Stimulated activated CD8-positive, alpha-beta memory T cell treated with anti-CD3 and anti-CD28 coated beads, Interleukin-15, amount 100 ng/mL, for 24 hours (primary cell): Measurements from ENCODE around the gene ADGRD1.
"Not testable (repeated sequence)": the region's sequence is repeated elsewhere in the genome, so short reads cannot be mapped to it uniquely, and the experiment has no call there.

Experiments
- DNase-seq: peaks from one replicate; pipeline ENCODE4 v3.0.0-alpha.2; 2020; ENCODE audit warnings: low read depth

ADGRD1 gene

DNA sequence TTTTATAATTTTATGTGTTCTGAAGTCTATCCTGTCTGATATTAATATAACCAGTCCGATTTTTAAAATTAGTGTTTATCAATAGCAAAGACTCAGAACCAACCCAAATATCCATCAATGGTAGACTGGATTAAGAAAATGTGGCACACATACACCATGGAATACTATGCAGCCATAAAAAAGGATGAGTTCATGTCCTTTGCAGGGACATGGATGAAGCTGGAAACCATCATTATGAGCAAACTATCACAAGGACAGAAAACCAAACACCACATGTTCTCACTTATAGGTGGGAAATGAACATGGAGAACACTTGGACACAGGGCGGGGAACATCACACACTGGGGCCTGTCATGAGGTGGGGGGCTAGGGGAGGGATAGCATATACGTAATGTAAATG is 16.2 kb upstream of the ADGRD1 start:
- not testable (repeated sequence) for DNase-seq

DNA sequence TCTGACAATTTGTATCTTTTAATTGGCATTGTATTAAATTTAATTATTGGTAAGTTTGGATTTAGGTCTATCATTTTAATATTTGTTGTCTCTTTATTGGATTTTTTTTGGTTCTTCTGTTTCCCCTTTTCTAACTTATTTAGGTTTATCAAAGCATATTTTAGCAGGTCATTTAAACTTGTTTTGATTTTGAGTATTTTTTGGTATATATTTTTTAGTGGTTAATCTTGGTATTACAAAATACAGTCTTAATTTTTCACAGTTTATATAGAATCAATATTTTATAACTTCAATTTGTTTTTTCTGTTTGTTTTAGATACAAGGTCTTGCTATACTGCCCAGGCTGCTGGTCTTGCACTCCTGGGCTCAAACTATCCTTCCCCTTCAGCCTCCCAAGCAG is 15.5 kb upstream of the ADGRD1 start:
- no peak for DNase-seq

DNA sequence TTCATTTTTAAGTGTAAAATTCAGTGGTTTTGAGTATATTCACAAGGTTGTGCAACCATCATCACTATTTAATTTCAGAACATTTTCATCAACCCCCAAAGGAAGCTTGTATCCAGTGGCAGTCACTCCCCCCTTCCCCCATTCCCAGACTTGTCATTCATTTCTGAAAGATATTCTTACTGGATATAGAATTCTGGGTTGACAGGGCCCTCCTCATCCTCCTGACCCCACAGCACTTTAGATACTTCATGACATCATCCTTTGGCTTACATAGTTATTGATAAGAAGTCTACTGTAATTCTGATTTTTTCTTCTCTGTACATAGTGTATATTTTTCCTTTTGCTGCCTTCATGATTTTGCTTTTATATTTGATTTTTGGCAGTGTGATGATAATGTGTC is 8.8 kb upstream of the ADGRD1 start:
- no peak for DNase-seq

DNA sequence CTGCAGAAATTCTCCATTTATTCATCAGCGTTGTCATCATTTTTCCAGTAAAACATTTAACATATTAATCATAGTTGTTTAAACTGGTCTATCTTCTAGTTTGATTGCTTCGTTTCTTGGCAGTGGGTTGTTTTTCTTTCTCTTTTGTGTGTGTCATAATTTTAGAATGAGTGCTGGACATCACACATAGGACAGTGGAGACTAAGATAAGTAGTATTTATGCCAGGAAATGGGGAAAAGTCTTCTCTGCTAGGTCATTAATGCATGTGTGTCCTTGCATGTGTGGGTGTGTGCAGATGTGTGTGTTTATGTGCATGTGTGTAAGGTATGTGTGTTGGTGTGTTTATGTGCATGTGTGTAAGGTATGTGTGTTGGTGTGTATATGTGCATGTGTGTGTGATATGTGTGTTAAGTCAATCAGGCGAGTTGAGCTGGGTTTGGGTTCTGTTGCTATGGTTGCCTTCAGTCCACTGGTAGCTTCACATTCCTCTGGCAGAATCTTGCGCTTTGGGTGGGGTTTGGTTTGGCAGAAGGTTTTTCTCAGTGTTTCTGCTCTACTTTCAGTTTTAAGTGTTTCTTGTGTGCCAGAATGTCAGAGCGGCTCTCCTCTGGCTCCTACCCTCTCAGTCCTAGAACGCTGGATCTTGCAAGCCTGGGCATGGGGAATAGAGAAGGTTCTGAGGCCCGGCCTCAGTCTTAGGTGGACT is 7.8 kb upstream of the ADGRD1 start:
- DNase-seq, result no peak

DNA sequence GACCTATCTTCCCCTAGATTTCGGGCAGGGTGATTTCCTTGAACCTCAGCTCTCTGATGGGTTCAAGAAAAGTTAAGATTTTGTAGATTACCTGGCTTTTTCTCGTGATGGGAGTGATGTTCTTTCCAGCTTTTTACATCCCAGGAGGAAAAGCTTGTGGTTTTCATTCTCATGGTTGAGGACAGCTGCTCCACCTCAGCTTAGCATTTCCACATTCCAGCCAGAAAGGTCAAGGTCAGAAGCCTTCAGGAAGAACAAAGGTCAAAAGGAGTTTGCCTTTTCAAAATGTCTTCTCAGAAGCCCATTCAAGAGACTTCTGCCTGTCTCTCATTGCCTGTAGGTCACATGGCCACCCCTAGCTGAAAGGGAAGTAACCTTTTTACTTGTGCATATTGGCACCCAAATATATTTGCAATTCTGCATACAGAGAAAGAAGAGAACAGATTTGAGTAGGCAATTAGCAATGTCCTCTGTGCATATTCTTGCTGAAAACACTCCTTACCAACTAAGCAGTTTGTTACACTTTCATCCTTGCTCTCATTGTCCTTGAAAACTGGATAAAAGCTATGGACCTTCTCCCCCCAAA is 6.6 kb upstream of the ADGRD1 start:
- DNase-seq, result no peak

DNA sequence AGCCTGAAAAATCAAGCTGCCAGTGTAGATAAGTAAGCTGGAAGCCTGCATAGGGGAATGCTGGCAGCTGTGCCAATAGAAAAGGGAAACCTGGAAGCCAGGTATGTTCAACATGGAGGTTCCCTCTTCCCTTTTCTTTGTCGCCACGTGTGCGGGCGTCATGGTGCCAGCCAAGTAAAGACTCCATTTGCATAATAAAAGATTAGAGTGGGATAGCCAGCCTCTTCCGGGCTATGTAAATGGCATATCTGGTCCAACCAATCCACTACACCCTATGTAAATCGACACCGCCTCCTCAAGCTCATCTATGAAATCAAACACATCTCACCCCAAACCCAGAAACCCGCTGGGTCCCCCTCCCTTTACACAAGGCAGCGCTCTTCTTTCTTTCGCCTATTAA is 5.6 kb upstream of the ADGRD1 start:
- no peak for DNase-seq

DNA sequence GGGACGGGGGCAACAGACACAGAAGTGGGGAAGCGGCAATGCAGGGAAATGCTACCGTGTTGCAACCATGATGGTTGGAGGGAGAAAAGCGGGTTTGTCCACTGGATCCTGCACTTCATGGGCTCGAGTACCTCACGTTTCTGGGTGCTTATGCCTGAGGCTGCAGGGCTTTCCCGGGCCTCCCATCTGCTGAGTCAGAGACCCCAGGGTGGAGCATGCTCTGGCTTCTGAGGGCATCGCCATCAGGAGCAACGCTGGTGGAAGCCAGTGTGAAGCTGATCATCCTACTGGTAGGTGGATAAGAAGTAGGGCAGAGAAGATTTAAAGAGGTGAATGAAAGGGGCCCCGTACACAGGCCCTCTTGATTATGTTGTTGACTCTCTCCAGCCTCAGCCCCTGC is 5.0 kb upstream of the ADGRD1 start:
- DNase-seq, result no peak

DNA sequence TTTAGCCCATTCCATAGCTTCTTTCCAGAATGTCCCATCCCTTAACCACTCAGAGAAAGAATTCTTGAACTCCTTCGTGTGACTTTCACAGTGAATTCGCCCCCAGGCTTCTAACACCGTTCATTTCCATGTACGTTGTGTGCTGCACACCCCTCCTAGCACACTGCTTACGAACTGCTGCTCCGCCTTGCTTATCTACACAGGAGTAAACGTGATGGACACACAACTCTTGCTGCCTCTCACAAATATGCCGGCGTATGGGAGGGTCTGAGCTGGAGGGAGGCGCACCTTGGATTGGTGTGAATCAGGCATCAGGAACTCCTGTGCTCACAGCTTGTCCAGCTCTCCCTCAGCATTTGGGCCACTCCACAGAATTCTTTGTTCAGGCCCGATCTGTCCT is 3.9 kb upstream of the ADGRD1 start:
- DNase-seq, result no peak

DNA sequence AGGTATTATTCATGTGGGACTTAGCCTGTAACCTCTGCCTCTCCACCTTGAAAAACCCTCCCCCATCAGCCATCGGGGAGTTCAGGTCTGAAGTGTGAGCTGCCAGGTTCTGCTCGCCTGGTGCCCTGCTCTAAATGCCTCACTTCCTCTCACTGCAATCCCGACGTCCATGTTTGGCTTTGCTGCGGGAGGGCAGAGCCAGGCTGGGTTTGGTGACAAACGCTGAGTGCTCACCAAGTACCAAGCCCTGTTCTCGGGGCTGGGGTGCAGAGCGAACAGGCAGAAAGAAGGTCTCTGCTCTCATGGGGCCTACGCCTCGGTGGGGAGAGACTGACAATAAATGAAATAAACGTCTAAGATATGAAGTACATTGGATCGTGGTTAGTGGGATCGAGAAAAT is 2.1 kb upstream of the ADGRD1 start:
- DNase-seq, result no peak

DNA sequence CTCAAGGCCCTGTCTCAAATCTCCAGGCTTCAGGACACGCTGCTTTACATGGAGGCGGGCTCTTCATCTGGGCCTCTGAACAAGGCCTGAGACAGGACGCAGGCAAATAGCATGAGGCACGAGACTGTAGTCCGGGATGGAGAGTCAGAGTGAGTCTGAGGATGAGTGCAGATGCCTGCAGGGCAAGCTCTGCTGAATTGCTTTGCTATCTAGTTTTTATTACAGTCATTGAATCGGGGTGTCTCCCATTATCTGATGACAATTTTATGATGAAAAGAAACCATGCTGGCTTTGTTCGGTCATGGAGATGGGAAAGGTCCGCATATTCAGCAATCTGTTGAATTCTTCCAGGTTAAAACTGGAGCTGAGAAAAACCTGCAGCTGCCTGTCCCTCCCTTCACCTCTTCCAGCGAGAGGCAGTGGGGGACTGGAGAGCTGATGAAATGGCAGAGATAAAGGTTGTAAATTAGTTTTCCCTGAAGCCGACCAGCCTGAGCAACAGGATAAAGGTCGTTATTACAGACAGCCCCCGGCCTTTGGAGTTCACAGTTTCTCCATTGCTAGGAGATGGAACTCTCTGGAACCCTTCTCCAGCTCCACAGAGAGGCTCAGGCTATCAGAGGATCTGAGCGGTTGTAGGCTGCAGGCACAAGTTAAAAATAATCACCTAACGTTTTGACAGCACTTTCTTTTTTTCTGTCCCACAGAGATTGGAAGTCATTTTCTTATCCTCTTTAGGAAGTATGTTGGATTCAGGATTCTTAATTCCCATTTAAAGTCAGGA is 1.3 kb upstream of the ADGRD1 start:
- DNase-seq, result no peak

DNA sequence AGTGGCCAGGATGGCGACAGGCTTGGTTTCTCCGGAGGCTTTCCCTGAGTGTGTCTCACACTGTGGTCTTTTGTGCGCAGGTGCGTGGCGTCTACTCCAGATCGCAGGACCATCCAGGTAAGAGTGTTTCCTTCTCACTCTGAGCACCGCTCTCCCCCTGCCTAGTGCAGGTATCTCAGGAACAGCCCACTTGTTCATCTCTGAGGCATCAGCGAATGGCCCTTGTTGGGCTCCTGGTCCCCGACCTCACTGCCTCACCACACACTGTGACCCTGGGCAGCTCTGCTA is 781 bp downstream of the ADGRD1 start:
- no peak for DNase-seq

DNA sequence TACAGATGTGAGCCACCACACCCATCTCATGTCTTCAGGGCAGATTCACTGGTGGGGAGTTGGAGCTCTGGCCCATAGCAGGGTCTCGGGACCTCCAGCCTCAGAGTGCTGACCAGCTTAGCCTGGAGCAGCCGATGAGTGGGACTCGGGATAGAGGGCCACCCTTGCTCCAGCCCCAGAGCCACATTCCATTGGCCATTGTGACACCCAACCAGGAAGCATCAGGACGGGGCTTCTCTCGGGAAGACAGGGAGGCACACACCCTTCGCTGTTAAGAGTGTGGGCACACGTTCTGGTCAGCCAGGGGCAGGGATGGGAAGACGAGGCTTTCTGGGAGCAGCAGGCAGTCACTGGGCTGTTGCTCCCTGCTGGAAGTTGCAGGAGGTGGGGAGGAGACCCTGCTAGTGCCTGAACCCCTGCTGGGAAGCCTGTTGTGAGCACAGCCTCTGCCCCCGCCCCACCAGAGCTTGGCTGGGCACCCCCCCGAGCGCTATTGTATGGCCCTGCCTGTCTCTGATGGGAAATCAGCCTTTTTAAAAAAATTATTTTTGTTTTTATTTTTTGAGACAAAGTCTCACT is 1.6 kb downstream of the ADGRD1 start:
- DNase-seq, result no peak

DNA sequence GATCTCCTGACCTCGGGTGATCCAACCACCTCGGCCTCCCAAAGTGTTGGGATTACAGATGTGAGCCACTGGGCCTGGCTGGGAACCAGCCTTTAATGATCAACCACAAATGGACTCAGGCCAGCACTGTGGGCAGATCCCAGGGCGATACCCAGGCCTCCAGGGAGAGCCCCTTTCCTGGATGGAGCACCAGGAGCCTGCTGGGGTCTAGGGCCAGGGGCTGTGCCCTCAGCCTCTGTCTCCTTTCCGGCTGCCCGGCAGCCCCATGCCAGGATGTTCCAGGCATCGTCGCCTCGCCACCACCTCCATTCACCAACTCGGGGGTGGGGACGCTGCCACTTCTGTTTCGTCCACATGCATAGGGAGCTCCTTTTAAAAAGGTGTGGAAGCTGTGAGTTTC is 2.3 kb downstream of the ADGRD1 start:
- no peak for DNase-seq

DNA sequence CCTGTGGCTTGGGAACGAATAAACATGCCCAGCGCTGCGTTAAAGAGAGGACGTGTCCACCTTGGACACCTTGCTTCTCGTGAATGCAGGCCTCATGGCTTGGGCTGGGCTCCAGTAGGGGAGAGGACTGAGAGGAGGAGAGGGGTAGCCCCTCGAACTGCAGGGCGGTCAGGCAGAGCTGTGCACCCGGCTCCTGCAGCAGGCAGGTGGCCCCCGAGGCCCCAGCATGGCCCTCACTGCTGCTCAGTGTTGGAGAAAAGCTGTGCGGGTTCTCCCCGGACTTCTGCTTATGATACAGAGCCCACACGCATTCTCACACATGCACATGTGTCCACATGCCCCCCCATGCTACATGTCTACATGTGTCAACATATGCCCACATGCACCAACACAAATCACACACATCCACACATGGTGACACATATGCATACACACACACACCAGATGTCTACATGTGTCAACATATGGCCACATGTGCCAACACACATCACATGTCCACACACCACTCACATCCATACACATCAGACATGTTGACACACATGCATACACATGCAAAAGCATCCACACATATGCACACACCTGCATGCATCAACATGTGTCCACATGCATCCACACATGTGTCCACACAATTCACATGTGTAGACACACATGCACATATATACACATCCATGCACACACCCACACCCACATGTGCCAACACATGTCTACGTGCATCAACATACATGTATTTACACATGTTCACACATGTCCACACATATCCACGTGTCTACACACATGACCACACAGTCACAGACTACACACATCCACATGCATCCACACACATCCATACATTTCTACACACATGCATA is 3.0 kb downstream of the ADGRD1 start:
- no peak for DNase-seq

DNA sequence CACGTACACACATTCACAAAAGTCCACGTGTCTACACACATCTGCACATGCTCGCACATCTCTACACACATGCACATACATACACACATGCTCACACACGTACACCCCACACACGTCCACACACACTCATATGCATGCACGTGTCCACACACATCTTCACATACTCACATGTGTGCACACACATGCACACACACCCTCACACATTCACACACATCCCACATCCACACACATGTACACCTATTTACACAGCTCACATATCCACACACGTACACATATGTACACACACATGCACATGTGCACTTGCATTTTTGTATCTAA is 3.6 kb downstream of the ADGRD1 start:
- no peak for DNase-seq

DNA sequence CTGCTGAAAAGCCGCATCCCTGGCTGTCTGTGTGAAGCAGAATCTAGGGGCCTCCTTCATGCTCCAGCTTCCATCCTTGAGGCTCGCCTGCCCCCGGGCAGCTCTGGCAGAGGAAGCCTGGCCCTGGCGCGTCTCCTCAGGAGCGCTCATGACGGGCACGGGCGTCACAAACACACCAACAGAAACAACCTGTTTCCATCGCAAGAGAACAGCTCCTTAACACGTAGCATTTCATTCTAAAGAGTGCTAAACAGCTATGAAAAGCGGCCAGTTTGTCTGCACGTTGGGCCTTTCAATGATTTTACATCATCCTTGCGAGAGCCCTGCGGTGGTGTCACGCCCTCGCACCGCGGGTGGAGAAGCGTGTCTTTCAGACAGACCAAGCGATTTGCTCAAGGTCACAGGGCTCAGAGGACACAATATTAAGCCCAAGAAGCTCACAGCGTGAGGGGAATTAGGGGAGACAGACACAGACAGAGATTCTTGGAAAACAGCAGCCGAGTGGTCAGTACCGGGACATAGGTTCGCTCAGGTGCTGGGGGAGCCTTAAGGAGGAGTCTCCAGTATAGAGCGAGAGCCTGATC is 4.9 kb downstream of the ADGRD1 start:
- DNase-seq, result no peak

DNA sequence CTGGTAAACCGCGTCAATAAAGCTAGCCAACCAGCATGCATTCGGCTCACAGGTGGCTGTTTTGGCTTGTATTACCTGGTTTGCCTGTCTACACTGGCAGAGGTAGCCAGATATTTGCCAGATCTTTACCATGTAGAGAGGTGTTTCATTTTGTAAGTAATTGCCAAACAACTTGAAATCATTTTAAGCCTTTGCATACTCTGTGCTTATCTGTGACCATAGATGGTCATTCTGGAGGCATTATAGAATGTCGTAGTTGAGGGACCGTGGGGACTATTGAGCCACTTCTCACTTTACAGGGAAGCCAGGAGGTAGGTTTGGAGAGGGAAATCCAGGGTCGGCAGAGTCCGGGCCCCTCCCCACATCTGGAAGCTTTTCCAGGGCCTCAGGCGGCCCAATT is 5.9 kb downstream of the ADGRD1 start:
- DNase-seq, result no peak

DNA sequence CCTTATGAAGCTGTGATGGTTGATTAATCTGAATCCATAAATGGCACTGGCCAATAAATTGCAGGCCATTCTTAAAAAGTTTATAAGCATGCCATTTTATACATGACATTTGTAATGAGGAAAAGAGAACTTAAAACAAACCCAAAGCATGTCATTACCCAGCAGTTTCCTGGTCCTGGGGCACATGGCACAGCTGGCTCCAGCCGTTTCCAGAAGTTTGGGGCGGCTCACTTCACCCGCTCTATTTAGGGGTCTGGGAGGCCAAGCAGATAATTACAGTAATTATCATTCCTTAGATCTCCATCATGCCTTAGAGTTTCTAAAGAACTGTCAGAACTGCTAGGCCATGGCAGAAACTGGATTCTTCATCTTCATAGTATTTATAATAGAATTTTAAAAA is 6.4 kb downstream of the ADGRD1 start:
- DNase-seq, result no peak

DNA sequence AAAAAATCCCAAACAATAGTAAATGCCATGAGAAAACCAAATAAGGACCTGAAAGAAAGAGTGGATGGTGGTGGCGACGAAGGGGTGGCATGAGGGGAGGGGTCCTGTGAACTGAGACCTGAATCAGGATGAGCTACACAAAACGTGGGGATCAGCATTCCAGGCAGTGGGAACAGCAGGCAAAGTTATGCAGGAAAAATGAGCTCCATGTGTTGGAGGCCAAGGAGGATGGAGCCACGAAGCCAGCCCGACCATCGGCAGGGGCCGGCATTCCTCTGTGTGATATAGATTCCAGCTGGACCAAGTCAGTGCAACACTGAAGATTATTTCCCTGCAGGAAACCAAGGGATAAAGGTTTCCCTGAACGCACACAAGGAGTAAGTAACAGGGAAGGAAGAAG is 7.1 kb downstream of the ADGRD1 start:
- no peak for DNase-seq

DNA sequence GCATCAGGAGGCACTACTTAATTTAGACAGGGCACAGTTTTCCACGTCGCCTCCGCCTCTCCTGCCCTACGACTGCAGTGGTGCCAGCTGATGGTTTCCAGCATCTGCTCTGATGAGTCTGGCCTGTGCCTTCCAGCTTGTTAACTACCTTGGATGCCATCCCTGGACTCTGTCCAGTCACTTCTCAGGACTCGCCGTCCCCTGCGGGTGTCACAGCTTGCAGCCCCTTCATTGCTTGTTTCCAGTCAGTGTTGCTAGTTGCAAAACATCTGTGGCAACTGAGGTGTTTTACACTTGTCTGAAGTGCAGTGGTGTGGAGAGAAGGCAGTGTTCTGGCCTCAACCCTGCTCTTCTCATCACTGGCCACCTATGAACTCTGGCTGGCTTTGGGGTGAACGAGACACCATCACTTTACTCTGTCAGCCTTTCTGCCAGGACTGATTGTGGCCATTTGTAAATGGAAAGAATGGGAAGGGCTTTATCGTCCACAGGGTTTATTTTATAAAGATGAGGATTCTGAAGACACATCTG is 8.3 kb downstream of the ADGRD1 start:
- DNase-seq, result no peak

DNA sequence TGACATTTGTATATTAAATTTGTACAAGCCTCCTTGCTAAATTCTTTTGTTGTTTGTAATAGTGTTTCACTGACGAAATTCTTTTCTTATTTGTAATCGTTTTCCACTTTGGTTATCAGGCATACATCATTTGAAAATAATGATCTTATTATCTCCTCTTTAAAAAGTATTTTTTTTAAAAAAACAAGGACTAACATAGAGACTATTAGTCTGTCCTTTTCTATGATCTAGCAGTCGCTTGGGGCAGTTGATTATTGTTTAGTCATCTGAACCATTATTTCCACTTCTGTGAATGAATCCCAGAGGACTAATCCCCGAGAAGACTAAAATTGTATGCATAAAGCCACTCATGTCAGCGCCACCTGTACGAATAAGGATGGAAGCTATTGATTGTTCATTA is 11.5 kb downstream of the ADGRD1 start:
- no peak for DNase-seq

DNA sequence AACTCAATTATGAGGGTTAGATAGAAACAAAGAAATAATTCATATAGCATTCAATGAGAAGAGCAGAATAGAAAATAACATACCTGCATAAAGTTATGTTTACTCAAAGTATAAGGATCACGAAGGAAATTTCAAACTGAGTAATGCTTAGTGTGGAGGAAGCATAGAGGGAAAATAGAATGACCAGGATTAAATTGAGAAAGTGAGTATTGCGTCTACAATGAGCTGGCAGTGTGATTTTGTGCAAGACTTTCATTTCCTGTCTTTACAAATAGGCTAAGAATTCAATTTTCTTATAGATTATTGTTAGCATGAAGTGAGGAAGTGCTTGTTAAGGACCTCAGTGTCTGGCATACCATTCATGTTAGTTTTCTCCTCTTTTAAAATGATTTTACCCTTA is 12.0 kb downstream of the ADGRD1 start:
- no peak for DNase-seq
